HG03575 (cell line): ENCODE measurements around the gene PLEKHD1.

Experiments used
- ATAC-seq: cut with Tn5 transposase; IDR thresholded peaks from one replicate; pipeline ENCODE4 v1.9.1; 2021; ENCODE audit not compliant: unreplicated experiment, insufficient number of reproducible peaks, low FRiP score; ENCODE audit errors: extremely low read depth

The PLEKHD1 gene

GRCh38 chr14:69572841-69573135, 88.3 kb downstream of the PLEKHD1 start:
- ATAC-seq: no peak

DNA sequence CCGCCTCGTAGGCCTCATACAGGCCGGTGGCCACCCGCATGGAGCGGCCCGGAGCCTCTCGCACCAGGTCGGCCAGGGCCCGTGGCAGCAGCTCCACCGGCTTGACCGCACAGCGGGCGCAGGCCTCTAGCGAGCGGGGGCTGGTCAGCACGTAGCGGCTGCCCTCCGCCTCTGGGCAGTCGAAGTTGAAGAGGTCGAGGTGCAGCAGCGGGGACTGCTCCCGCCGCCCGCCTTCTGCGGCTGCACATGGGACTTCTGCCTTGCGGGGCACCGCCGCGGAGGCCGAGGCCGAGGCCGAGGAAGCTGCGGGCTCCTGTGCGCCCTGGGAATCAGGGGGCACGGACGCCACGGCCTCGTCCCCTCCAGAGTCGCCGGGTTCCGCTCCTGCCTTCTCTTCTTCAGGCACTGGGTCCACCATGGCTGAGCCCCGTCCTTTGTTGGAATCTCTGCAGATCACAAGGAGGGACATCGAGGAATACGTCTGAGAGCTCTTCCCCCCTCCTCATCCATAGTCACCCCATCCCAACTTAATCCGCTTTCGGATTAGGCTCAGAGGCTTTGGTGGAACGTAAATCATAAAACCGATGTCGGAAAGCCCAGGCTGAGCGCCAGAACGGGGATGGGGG, 88.8 kb downstream of the PLEKHD1 start:
- no peak for ATAC-seq

GRCh38 chr14:69573831-69574262, 89.3 kb downstream of the PLEKHD1 start:
- no peak for ATAC-seq

- ATAC-seq: no peak
These were observed 89.9 kb downstream of the PLEKHD1 start, which contains the start of gene CCDC177 for GRCh38 chr14:69574263-69574953. Gene CCDC177 (minus strand): TSS chr14:69574871. CDS start chr14:69573622, 1,249 bp downstream.

DNA sequence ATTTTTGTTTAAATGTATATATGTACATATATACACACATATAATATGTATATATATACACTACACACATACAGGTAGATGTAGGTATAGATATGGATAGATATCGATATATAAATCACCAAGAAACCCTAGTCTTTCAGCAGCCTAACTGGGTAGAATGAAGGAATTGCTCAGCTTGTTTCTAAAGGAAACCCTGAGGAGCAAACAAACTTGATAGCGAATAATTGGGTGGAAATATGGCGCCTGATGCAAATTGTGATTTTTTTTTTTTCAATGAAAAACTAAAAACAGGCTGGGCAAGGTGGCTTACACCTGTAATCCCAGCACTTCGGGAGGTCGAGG, 90.4 kb downstream of the PLEKHD1 start:
- no peak for ATAC-seq

- no peak for ATAC-seq
These were observed 94.9 kb downstream of the PLEKHD1 start for GRCh38 chr14:69579476-69579875.

DNA sequence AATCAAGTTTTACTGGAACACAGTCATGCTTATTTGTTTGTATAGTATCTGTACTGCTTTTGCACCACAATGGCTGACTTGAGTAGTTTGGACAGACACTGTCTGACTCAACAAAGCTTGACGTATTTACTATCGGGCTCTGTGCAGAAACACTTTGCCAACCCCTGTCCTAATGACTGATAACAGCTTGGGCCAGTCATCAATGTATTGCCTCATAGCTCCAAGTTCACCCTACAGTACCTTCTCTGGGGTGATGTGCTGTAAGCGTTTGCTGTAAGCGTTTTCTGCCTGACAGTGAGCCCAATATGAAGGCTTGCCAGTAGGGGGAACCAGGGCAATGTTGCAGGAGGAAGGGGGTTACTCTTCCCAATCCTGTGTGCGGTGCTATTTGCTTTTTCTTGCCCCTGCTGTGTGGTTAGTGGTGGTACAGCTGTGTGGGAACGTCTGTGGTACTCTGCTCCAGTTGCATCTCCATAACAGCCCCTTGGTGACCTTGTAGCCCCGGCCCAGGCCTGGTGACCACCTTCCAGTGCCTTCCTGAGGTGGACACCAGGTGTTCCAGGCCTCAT, 95.6 kb downstream of the PLEKHD1 start:
- ATAC-seq: no peak
